ENCODE results near the gene RASSF10.

DNA sequence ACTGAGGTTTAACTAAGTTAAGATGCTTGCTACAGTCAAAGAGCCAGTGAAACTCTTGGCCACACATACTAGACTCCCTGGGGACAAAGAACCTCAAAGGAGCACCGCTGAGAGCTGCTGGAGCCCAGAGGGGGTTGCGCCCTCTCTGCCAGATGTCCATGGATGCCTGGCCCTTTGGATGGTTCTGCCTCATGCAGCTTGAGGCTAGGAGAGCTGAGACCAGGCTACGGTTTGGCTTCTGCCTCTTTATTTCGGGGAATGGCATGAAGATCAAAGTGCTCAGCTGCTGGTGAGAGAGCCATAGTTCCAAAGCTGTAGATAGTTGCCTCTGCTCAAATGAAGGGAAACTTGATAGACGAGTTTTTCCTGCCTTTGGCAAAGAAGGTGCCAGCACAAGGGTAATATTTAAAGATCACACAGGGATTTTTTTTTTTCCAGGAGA is 43.0 kb downstream of the RASSF10 start:
- TF ChIP-seq, protein P1, sequence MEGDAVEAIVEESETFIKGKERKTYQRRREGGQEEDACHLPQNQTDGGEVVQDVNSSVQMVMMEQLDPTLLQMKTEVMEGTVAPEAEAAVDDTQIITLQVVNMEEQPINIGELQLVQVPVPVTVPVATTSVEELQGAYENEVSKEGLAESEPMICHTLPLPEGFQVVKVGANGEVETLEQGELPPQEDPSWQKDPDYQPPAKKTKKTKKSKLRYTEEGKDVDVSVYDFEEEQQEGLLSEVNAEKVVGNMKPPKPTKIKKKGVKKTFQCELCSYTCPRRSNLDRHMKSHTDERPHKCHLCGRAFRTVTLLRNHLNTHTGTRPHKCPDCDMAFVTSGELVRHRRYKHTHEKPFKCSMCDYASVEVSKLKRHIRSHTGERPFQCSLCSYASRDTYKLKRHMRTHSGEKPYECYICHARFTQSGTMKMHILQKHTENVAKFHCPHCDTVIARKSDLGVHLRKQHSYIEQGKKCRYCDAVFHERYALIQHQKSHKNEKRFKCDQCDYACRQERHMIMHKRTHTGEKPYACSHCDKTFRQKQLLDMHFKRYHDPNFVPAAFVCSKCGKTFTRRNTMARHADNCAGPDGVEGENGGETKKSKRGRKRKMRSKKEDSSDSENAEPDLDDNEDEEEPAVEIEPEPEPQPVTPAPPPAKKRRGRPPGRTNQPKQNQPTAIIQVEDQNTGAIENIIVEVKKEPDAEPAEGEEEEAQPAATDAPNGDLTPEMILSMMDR (IDR thresholded peaks at IDR 0.05) = no peak
- no peak for TF ChIP-seq POLR2A (IDR thresholded peaks at IDR 0.05)
